WI38 (cell line): ENCODE measurements around the gene STK39.

Source experiments
- H3K4me3 ChIP-seq: 2 replicates; pipeline ENCODE4 v1.5.1; 2011; ENCODE audit warnings: low read depth, mild to moderate bottlenecking, control low read depth, low read length
- CTCF ChIP-seq: IDR thresholded peaks from 2 replicates; pipeline ENCODE4 v1.5.1; 2012; ENCODE audit warnings: low read depth, mild to moderate bottlenecking, control low read depth, low read length

STK39 gene

GRCh38 chr2:167992278-167992677 is 255.1 kb downstream of the STK39 start:
- TF ChIP-seq CTCF, result no peak
- H3K4me3 ChIP-seq, result no peak overlapping the region

- TF ChIP-seq CTCF, result no peak
- H3K4me3 ChIP-seq, result no peak overlapping the region
These were observed 257.3 kb downstream of the STK39 start for GRCh38 chr2:167990062-167990461.

- TF ChIP-seq CTCF, result no peak
- H3K4me3 ChIP-seq, result no peak overlapping the region
These were observed 259.1 kb downstream of the STK39 start for GRCh38 chr2:167988296-167988695.

- no peak overlapping the region for H3K4me3 ChIP-seq
- no peak for TF ChIP-seq CTCF
These were observed 259.8 kb downstream of the STK39 start for GRCh38 chr2:167987558-167987957.

GRCh38 chr2:167987026-167987425 is 260.4 kb downstream of the STK39 start:
- H3K4me3 ChIP-seq, result no peak overlapping the region
- no peak for TF ChIP-seq CTCF

- no peak overlapping the region for H3K4me3 ChIP-seq
- no peak for TF ChIP-seq CTCF
These were observed 261.2 kb downstream of the STK39 start for GRCh38 chr2:167986223-167986622.

GRCh38 chr2:167981945-167982344 is 265.4 kb downstream of the STK39 start:
- no peak overlapping the region for H3K4me3 ChIP-seq
- TF ChIP-seq CTCF, result no peak

GRCh38 chr2:167980439-167980838 is 267.0 kb downstream of the STK39 start:
- TF ChIP-seq CTCF, result no peak

More at GRCh38 chr2:167980439-167980838, 267.0 kb downstream of the STK39 start:
- no peak overlapping the region for H3K4me3 ChIP-seq
